Stimulated activated CD4-positive, alpha-beta T cell treated with anti-CD3 and anti-CD28 coated beads, Interleukin-1b, Interleukin-23, amount 100 ng/mL, for 4 hours (primary cell): ENCODE data around the gene SEZ6.
"Not testable (repeated sequence)": the region's sequence is repeated elsewhere in the genome, so short reads cannot be mapped to it uniquely, and the experiment has no call there.

Experiments
- DNase-seq, 2 donors: peaks; one replicate each; pipeline ENCODE4 v3.0.0-alpha.2; 2020; ENCODE audit warnings: low read depth in 2 of 2

The SEZ6 gene

GRCh38 chr17:28935744-28936460 is 69.9 kb downstream of the SEZ6 start:
- DNase-seq, result no peak

- not testable (repeated sequence) for DNase-seq
Observed at GRCh38 chr17:28934508-28934907, 71.3 kb downstream of the SEZ6 start.

- no peak for DNase-seq
Observed at GRCh38 chr17:28929787-28930186, 76.0 kb downstream of the SEZ6 start.

GRCh38 chr17:28928061-28928460 is 77.8 kb downstream of the SEZ6 start:
- DNase-seq, result no peak

- no peak for DNase-seq
Observed at GRCh38 chr17:28926786-28927185, 79.0 kb downstream of the SEZ6 start.

GRCh38 chr17:28926366-28926765 is 79.5 kb downstream of the SEZ6 start:
- no peak for DNase-seq

GRCh38 chr17:28925912-28926365 is 79.9 kb downstream of the SEZ6 start:
- DNase-seq, result peak in 1 of 2 donors; percentile 37

GRCh38 chr17:28920201-28920600 is 85.6 kb downstream of the SEZ6 start:
- no peak for DNase-seq

GRCh38 chr17:28918295-28918694 is 87.5 kb downstream of the SEZ6 start:
- DNase-seq, result no peak

GRCh38 chr17:28917465-28917864 is 88.4 kb downstream of the SEZ6 start:
- DNase-seq, result no peak

GRCh38 chr17:28917029-28917428 is 88.8 kb downstream of the SEZ6 start:
- no peak for DNase-seq

- no peak for DNase-seq
Observed at GRCh38 chr17:28916302-28916934, 89.4 kb downstream of the SEZ6 start.

- DNase-seq, result no peak
Observed at GRCh38 chr17:28912938-28913333, 92.9 kb downstream of the SEZ6 start.

- DNase-seq, result no peak
Observed at GRCh38 chr17:28912281-28912937, 93.4 kb downstream of the SEZ6 start.

- no peak for DNase-seq
Observed at GRCh38 chr17:28911411-28912045, 94.3 kb downstream of the SEZ6 start.

- DNase-seq, result no peak
Observed at GRCh38 chr17:28910534-28910933, 95.3 kb downstream of the SEZ6 start.

GRCh38 chr17:28908640-28909167 is 97.1 kb downstream of the SEZ6 start:
- DNase-seq, result no peak

- no peak for DNase-seq
Observed at GRCh38 chr17:28907709-28908475, 97.9 kb downstream of the SEZ6 start.

GRCh38 chr17:28906706-28907438 is 99.0 kb downstream of the SEZ6 start:
- no peak for DNase-seq

- DNase-seq, result no peak
Observed at GRCh38 chr17:28906276-28906675, 99.6 kb downstream of the SEZ6 start.
